ENCODE data around the gene FOXP3. TPM values are rescaled to one million over a fixed set of nuclear protein-coding genes. Genes with fewer than 3 reads are reported as not detected.

FOXP3 gene
- total and polyA plus RNA-seq, 2 donors = 0.20 TPM; not detected in 1

- no peak for DNase-seq (ENCODE audit: extremely low spot score)
- Histone ChIP-seq H3K4me3 (ENCODE audit: low read depth, low read length) (no peak overlapping the region), H3K27ac (ENCODE audit: low read depth) (no peak overlapping the region), H3K4me1 (ENCODE audit: insufficient read depth) (no peaks in the 10 kb centered on the region), H3K36me3 (ENCODE audit: insufficient read depth) (no peaks in the 10 kb centered on the region)
- WGBS = 74% methylated on average over 4 of the region's 4 CpGs
These were observed 22.1 kb upstream of the FOXP3 start for GRCh38 chrX:49286581-49286980.

- 96% methylated on average over 18 of the region's 18 CpGs for WGBS
These were observed 21.6 kb upstream of the FOXP3 start for GRCh38 chrX:49286136-49286535.

GRCh38 chrX:49284212-49284611, 19.7 kb upstream of the FOXP3 start:
- no peaks in the 10 kb centered on the region for H3K4me1 ChIP-seq (ENCODE audit: insufficient read depth)
- DNase-seq (ENCODE audit: extremely low spot score) = no peak
- H3K27ac ChIP-seq (ENCODE audit: low read depth) = no peak overlapping the region
- H3K36me3 ChIP-seq (ENCODE audit: insufficient read depth) = no peaks in the 10 kb centered on the region
- no peak overlapping the region for H3K4me3 ChIP-seq (ENCODE audit: low read depth, low read length)
- 97% methylated on average over 3 of the region's 3 CpGs for WGBS

More at GRCh38 chrX:49286136-49286535, 21.6 kb upstream of the FOXP3 start:
- DNase-seq (ENCODE audit: extremely low spot score) = no peak
- Histone ChIP-seq H3K4me3 (ENCODE audit: low read depth, low read length) (no peak overlapping the region), H3K27ac (ENCODE audit: low read depth) (no peak overlapping the region), H3K36me3 (ENCODE audit: insufficient read depth) (no peaks in the 10 kb centered on the region), H3K4me1 (ENCODE audit: insufficient read depth) (no peaks in the 10 kb centered on the region)

- H3K4me3 ChIP-seq (ENCODE audit: low read depth, low read length) = no peak overlapping the region
- WGBS = 15% methylated on average over 11 of the region's 11 CpGs
- H3K36me3 ChIP-seq (ENCODE audit: insufficient read depth) = no peaks in the 10 kb centered on the region
- H3K27ac ChIP-seq (ENCODE audit: low read depth) = no peak overlapping the region
- no peak for DNase-seq (ENCODE audit: extremely low spot score)
- no peaks in the 10 kb centered on the region for H3K4me1 ChIP-seq (ENCODE audit: insufficient read depth)
These were observed 18.1 kb upstream of the FOXP3 start for GRCh38 chrX:49282647-49283011.

GRCh38 chrX:49278081-49278480, 13.6 kb upstream of the FOXP3 start:
- WGBS = 89% methylated on average over 3 of the region's 3 CpGs
- H3K4me1 ChIP-seq (ENCODE audit: insufficient read depth) = no peaks in the 10 kb centered on the region
- H3K36me3 ChIP-seq (ENCODE audit: insufficient read depth) = no peaks in the 10 kb centered on the region
- H3K27ac ChIP-seq (ENCODE audit: low read depth) = no peak overlapping the region
- H3K4me3 ChIP-seq (ENCODE audit: low read depth, low read length) = no peak overlapping the region
- no peak for DNase-seq (ENCODE audit: extremely low spot score)

GRCh38 chrX:49277535-49277830, 13.0 kb upstream of the FOXP3 start:
- Histone ChIP-seq H3K4me3 (ENCODE audit: low read depth, low read length) (no peak overlapping the region), H3K4me1 (ENCODE audit: insufficient read depth) (no peaks in the 10 kb centered on the region), H3K36me3 (ENCODE audit: insufficient read depth) (no peaks in the 10 kb centered on the region), H3K27ac (ENCODE audit: low read depth) (no peak overlapping the region)
- no peak for DNase-seq (ENCODE audit: extremely low spot score)
- 76% methylated on average over 3 of the region's 3 CpGs for WGBS

- 68% methylated on average over 19 of the region's 19 CpGs for WGBS
- Histone ChIP-seq H3K4me1 (ENCODE audit: insufficient read depth) (no peaks in the 10 kb centered on the region), H3K4me3 (ENCODE audit: low read depth, low read length) (no peak overlapping the region), H3K27ac (ENCODE audit: low read depth) (no peak overlapping the region), H3K36me3 (ENCODE audit: insufficient read depth) (no peaks in the 10 kb centered on the region)
- DNase-seq (ENCODE audit: extremely low spot score) = no peak
These were observed 12.4 kb upstream of the FOXP3 start for GRCh38 chrX:49276671-49277534.

GRCh38 chrX:49276207-49276606, 11.7 kb upstream of the FOXP3 start:
- Histone ChIP-seq H3K27ac (ENCODE audit: low read depth) (no peak overlapping the region), H3K4me3 (ENCODE audit: low read depth, low read length) (no peak overlapping the region), H3K4me1 (ENCODE audit: insufficient read depth) (no peaks in the 10 kb centered on the region), H3K36me3 (ENCODE audit: insufficient read depth) (no peaks in the 10 kb centered on the region)
- no peak for DNase-seq (ENCODE audit: extremely low spot score)
- WGBS = 35% methylated on average over 1 of the region's 1 CpG

- no peak for DNase-seq (ENCODE audit: extremely low spot score)
- H3K27ac ChIP-seq (ENCODE audit: low read depth) = no peak overlapping the region
- 74% methylated on average over 8 of the region's 8 CpGs for WGBS
- no peaks in the 10 kb centered on the region for H3K36me3 ChIP-seq (ENCODE audit: insufficient read depth)
- no peak overlapping the region for H3K4me3 ChIP-seq (ENCODE audit: low read depth, low read length)
- peaks cover 1% of the 10 kb centered on the region for H3K4me1 ChIP-seq (ENCODE audit: insufficient read depth)
These were observed 8.7 kb upstream of the FOXP3 start for GRCh38 chrX:49273181-49273727.

- peaks cover 1% of the 10 kb centered on the region for H3K4me1 ChIP-seq (ENCODE audit: insufficient read depth)
- WGBS = 63% methylated on average over 6 of the region's 6 CpGs
- no peak for DNase-seq (ENCODE audit: extremely low spot score)
- H3K27ac ChIP-seq (ENCODE audit: low read depth) = no peak overlapping the region
- no peak overlapping the region for H3K4me3 ChIP-seq (ENCODE audit: low read depth, low read length)
- no peaks in the 10 kb centered on the region for H3K36me3 ChIP-seq (ENCODE audit: insufficient read depth)
These were observed 7.9 kb upstream of the FOXP3 start for GRCh38 chrX:49272421-49272820.

- Histone ChIP-seq H3K4me1 (ENCODE audit: insufficient read depth) (peaks cover 1% of the 10 kb centered on the region), H3K36me3 (ENCODE audit: insufficient read depth) (no peaks in the 10 kb centered on the region), H3K4me3 (ENCODE audit: low read depth, low read length) (no peak overlapping the region), H3K27ac (ENCODE audit: low read depth) (no peak overlapping the region)
- no peak for DNase-seq (ENCODE audit: extremely low spot score)
- WGBS = 82% methylated on average over 2 of the region's 2 CpGs
These were observed 6.8 kb upstream of the FOXP3 start for GRCh38 chrX:49271341-49271740.

- WGBS = 45% methylated on average over 63 of the region's 66 CpGs
- H3K27ac ChIP-seq (ENCODE audit: low read depth) = peak overlapping the region; percentile 97
- peak overlapping the region; percentile 77 for H3K4me3 ChIP-seq (ENCODE audit: low read depth, low read length)
- no peaks in the 10 kb centered on the region for H3K36me3 ChIP-seq (ENCODE audit: insufficient read depth)
- H3K4me1 ChIP-seq (ENCODE audit: insufficient read depth) = peaks cover 1% of the 10 kb centered on the region
- no peak for DNase-seq (ENCODE audit: extremely low spot score)
These were observed 5.9 kb upstream of the FOXP3 start for GRCh38 chrX:49270249-49270921.

GRCh38 chrX:49269767-49270248, 5.3 kb upstream of the FOXP3 start, which contains the start of gene PPP1R3F:
PPP1R3F (plus strand) TSS chrX:49269793; CDS start chrX:49269870, 77 bp downstream.
- Histone ChIP-seq H3K27ac (ENCODE audit: low read depth) (peak within 1 kb of the TSS; percentile 97), H3K4me3 (ENCODE audit: low read depth, low read length) (peak within 1 kb of the TSS; percentile 77), H3K36me3 (ENCODE audit: insufficient read depth) (no peaks in the 10 kb centered on the region), H3K4me1 (ENCODE audit: insufficient read depth) (peaks cover 1% of the 10 kb centered on the region)
- under 1% methylated on average over 66 of the region's 70 CpGs for WGBS
- DNase-seq (ENCODE audit: extremely low spot score) = no peak
